Spinal cord (tissue), 10 donors: ENCODE data around the gene SATB1. TPM values are rescaled to one million over a fixed set of nuclear protein-coding genes. Genes with fewer than 3 reads are reported as not detected.

ENCODE experiments used
- DNase-seq, 6 donors: peaks; one replicate each; pipeline versions ENCODE4 v3.0.0 to v3.0.0-alpha.2; 2013 to 2015; ENCODE audit warnings: low spot score in 6 of 6, low read depth in 4 of 6
- H3K27ac ChIP-seq: one replicate; pipeline ENCODE4 v1.5.1; 2013; ENCODE audit warnings: low read depth, low read length, control low read depth
- H3K27me3 ChIP-seq: one replicate; pipeline ENCODE4 v1.6.1; 2013; ENCODE audit warnings: low read length; ENCODE audit not compliant: control insufficient read depth, insufficient read depth
- H3K36me3 ChIP-seq: one replicate; pipeline ENCODE4 v1.6.1; 2013; ENCODE audit warnings: low read length; ENCODE audit not compliant: control insufficient read depth, insufficient read depth
- H3K4me1 ChIP-seq: one replicate; pipeline ENCODE4 v1.6.1; 2013; ENCODE audit warnings: low read length; ENCODE audit not compliant: control insufficient read depth, insufficient read depth
- H3K4me3 ChIP-seq: one replicate; pipeline ENCODE4 v1.5.1; 2013; ENCODE audit warnings: low read depth, low read length, control low read depth
- H3K9me3 ChIP-seq: one replicate; pipeline ENCODE4 v1.6.1; 2013; ENCODE audit warnings: low read length; ENCODE audit not compliant: control insufficient read depth, insufficient read depth
- WGBS: methylation state at CpG from one replicate; pipeline ENCODE4 v1.1.5; 2013; ENCODE audit warnings: missing lambda C conversion rate; ENCODE audit not compliant: insufficient coverage; 5-methylcytosine and 5-hydroxymethylcytosine counted together
- polyA plus RNA-seq, 2 donors: library from polyadenylated mRNA; unstranded; fragments of 120-200 nt; gene quantifications; one replicate each; pipeline ENCODE4 v1.2.1, GENCODE V29; 2013; ENCODE audit not compliant: insufficient read length in 2 of 2
- total RNA-seq, 2 donors: library from RNA; depleted of rRNA in 1 of 2; stranded (reverse); fragments of 120-200 nt in 1 of 2; fragments of >200 nt in 1 of 2; gene quantifications; one replicate each; pipeline versions ENCODE4 v1.2.3 to v1.2.4, GENCODE V29; 2013 to 2014
- donor health status: healthy.

SATB1 gene
- total and polyA plus RNA-seq, 4 donors, result 41.4 to 96.9 (median 68.3) TPM

DNA sequence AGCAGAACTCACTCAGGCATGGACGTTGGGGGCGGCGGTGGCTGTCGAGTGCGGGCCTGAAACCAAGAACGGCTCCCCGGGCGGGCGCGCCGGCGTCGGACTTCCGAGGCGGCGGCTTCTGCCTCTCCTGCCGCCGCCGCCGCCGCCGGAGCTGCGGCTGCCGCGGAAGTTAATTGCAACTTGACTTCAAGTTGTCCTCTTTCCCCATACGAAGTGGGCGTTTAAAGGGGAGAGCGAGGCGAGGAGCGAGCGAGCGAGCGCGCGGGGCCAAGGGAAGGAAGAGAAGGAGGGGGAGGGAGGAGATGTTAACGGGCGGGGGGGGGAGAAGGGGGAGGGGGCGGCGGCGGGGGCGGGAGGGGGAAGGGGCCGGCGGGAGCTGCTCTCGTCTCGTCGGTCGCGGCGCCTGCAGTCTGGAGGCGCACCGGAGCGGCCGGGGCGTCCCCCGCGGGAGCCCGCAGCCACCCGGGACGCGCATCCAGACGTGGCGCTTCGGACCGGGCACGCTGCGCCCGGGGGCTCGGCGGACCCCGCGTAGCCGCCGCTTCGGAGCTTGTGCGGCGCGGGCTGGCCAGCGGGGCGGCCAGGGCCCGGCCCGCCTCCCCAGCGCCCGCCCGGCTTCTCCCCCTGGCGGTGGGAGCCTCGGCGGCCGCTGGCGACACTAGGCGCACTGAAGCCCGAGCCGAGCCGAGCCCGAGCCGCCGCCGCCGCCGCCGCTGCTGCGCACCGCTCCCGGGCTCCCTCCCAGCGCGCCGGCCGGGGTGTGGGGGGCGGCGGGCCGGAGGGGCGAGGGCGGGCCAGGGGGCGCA, 19.7 kb upstream of the SATB1 start:
- H3K27ac ChIP-seq, result peak overlapping the region; percentile 59
- peaks cover 15% of the 10 kb centered on the region for H3K27me3 ChIP-seq
- no peaks in the 10 kb centered on the region for H3K9me3 ChIP-seq
- no peaks in the 10 kb centered on the region for H3K36me3 ChIP-seq
- peak in 2 of 6 donors; percentile 83 to 89 for DNase-seq
- peaks cover 23% of the 10 kb centered on the region for H3K4me1 ChIP-seq
- peak overlapping the region; percentile 72 for H3K4me3 ChIP-seq
- WGBS, result 0% methylated on average over 95 of the region's 113 CpGs

DNA sequence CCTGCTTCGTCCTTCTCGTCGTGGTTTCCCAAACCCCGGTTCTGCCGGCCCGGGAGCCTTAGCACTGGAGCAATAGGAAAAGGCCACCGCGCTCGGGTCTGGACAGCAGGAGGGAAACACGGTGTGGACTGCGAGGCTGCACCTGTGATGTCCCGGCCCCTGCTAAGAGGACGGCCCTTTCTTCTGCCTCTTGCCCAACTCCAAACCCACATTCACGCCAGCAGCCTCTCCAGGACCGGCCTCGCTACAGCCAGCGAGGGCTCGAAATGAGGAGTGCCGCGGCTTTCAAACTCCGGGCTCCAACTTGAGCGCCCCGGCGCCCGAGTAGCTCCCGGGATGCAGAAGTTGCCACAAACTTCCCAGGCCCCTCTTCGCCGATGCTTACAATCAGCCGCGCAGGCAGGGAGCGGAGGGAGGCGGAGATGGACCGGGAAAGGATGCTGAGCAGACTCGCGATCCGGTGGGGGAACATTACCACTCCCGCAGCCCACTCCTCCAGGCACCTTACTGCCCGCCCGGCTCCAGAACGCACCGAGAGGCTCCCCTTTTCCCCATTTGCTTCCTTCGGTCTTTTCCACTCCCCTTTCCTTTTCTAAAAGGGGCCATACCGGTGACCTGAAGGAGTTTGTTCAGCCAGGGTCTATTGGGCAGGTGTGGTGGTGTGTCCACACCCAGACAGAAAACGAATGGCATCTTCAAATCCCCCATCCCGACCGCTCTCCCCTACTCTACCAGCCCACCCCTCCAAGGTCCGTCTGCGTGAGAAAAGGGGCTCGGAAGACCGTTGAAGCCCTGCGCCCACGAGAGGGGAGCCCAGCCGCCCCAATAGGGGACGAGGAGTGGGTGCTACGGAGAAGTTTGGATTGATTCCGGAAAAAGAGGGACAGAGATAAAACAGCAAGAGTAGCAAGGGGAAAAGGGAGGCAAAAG, 18.8 kb upstream of the SATB1 start:
- H3K4me3 ChIP-seq, result peak overlapping the region; percentile 72
- peaks cover 23% of the 10 kb centered on the region for H3K4me1 ChIP-seq
- WGBS, result under 1% methylated on average over 51 of the region's 56 CpGs
- H3K27ac ChIP-seq, result peak overlapping the region; percentile 59
- H3K27me3 ChIP-seq, result peaks cover 15% of the 10 kb centered on the region
- peak in 2 of 6 donors; percentile 51 to 54 for DNase-seq
- H3K9me3 ChIP-seq, result no peaks in the 10 kb centered on the region
- H3K36me3 ChIP-seq, result no peaks in the 10 kb centered on the region

DNA sequence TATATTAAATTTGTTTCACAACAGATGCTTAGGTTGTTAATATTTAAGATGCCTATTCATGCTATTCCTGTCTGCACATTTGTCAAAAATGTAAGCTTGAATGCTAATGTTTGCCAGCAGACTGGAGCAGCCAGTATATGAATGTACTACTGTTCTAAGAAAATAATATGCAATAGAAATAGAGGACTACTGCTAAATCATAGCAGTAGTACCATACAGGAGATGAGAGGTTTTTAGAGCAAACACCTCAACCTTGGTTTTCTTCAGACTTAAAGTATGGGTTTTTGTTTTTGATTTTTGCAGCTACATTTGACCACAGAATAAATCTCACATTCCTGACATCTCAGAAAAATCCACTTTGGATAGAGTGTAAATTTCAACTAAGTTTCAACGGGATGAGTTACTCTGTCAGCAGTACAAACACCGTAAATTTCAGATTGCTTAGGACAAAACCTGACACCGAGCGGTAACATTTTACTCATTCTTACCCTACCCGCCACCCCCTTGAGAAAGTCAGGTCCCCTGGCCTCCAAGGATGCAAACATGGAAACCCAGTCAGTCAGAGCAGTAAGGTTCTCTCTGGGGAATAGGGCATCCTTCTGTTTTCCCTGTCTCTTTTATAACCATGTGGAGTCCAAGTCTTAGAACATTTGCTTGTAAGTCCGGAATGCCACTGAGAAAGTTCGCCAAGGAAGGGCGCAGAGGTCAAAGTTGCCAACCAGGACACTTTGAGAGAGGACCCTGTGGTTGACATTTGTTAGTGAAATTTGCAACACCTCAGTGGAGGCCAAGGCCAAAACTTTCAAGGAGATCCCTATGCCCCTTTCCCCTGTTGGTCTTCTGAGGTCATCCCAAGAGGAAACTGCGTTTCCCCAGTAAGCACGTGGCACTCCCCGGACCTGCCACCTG, 17.9 kb upstream of the SATB1 start:
- Histone ChIP-seq H3K36me3 (no peaks in the 10 kb centered on the region), H3K9me3 (no peaks in the 10 kb centered on the region), H3K4me3 (peak overlapping the region; percentile 72), H3K27me3 (peaks cover 15% of the 10 kb centered on the region), H3K4me1 (peaks cover 23% of the 10 kb centered on the region), H3K27ac (no peak overlapping the region)
- 48% methylated on average over 10 of the region's 11 CpGs for WGBS
- peak in 1 of 6 donors; percentile 15 for DNase-seq

DNA sequence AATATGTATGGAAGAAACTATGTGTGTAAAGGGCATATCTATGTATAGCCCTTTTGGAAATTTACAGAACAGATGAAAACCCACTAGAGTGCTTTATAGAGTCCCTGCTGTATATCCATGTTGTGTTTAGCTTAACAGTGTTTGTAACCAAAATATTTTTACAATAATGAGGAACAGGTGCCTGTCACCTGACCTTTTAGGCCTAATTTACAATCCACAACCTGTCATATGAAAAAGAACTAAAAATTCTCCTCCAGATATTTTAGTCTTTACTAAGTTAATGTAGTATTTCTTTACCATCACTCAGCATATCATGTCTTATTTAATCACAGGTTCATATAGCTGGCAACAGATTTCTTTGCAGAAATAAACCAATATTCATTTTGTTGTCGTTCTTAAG, 16.4 kb upstream of the SATB1 start:
- no CpG with 5 or more reads among the region's 1 CpG for WGBS
- Histone ChIP-seq H3K9me3 (no peaks in the 10 kb centered on the region), H3K36me3 (no peaks in the 10 kb centered on the region), H3K27ac (no peak overlapping the region), H3K4me3 (no peak overlapping the region), H3K4me1 (peaks cover 23% of the 10 kb centered on the region), H3K27me3 (peaks cover 15% of the 10 kb centered on the region)
- no peak for DNase-seq

DNA sequence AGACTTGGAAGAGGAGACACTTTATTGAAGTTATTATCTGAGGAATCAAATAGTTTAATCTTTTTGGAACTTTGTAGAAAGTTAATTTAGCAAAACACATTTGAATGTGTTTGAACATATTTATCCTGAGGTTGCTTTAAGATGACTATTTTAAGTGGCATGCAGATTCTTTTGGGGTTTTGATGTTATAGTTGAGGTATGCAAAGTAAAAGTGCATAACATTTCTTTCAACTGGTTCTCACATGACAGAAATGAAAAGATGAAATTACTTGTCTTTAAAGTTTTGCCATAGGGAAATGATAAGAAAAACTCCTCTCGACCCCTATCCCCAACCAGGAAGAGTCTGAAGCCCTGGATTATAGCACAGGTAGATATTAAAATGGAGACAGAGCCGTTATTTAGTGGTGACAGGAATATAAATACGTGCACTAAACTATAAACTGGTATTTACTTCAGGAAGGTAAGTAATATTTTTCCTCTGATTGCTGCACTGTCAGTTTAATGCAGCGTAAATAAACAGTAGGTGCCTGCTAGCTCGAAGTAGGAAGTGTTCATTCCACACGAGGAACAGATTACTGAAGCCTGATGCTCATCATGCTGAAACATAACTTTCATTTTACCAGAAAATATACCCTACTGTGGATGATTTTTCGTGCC, 15.1 kb upstream of the SATB1 start:
- 20% methylated on average over 2 of the region's 7 CpGs for WGBS

DNA sequence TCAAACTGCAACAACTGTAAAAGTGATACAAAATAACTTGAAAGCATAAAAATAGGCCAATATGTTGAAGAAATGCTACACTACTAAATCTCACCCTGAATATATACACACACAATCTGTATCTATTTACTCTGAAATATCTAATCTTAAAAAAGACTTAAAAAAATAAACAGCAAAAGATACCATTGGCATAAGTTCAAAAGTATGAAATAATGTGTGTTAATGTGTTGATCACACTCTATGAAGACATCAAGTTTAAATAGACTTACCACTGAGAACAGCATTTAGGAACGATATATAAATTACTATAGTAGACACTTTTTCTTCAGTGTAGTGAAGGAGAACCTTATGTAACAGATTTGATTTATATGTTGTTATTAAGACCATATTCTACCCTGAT, 14.1 kb upstream of the SATB1 start:
- Histone ChIP-seq H3K36me3 (no peaks in the 10 kb centered on the region), H3K27me3 (peaks cover 14% of the 10 kb centered on the region), H3K4me1 (peaks cover 12% of the 10 kb centered on the region), H3K27ac (no peak overlapping the region), H3K4me3 (no peak overlapping the region), H3K9me3 (no peaks in the 10 kb centered on the region)
- no CpG with 5 or more reads among the region's 1 CpG for WGBS
- DNase-seq, result no peak

More for the DNA sequence above, 15.1 kb upstream of the SATB1 start:
- Histone ChIP-seq H3K4me1 (peaks cover 15% of the 10 kb centered on the region), H3K4me3 (no peak overlapping the region), H3K36me3 (no peaks in the 10 kb centered on the region), H3K27me3 (peaks cover 15% of the 10 kb centered on the region), H3K9me3 (no peaks in the 10 kb centered on the region), H3K27ac (no peak overlapping the region)
- DNase-seq, result peak in 1 of 6 donors; percentile 41

DNA sequence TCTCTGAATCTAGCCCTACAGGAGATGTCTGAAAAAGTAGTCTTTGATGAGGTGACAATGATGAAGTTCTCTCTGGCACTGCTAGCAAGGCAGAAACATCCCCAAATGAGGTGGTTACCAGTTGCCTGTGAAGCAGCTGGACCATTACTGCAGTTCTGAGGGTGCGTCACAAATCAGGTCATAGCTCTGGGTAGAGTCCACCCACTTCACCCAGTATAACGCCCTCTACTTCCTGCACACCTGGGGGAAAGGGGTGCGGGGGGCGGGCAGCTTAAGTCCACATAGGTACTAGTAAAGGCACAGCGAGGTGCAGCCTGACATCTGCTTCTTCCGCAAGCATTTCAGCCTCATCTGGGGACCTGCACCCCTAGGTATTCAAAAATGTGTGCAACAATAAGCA, 13.4 kb upstream of the SATB1 start:
- WGBS, result 86% methylated on average over 6 of the region's 6 CpGs
- no peak overlapping the region for H3K27ac ChIP-seq
- no peak overlapping the region for H3K4me3 ChIP-seq
- no peak for DNase-seq
- H3K27me3 ChIP-seq, result peaks cover 7% of the 10 kb centered on the region
- H3K4me1 ChIP-seq, result peaks cover 5% of the 10 kb centered on the region
- no peaks in the 10 kb centered on the region for H3K36me3 ChIP-seq
- H3K9me3 ChIP-seq, result no peaks in the 10 kb centered on the region

DNA sequence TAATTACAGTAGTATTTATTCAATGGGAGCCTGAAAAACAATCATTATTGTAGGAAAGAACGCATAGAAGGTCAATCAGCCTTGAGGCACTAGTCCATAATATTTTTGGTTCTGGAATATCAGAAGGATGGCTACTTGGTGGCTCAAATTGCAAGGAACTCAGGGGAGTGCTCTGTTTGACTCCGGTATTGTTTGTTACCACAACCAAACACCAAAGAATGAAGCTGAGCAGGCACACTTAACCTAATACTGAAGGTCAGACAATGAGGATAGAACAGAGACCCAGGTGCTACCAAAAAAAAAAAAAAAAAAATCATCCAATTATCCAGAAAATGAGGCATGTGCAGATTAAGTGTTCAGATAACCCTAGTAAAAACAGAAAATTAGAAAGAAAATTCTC, 11.1 kb upstream of the SATB1 start:
- WGBS, result no CpG with 5 or more reads among the region's 2 CpGs
- Histone ChIP-seq H3K27ac (no peak overlapping the region), H3K4me1 (no peaks in the 10 kb centered on the region), H3K9me3 (no peaks in the 10 kb centered on the region), H3K36me3 (no peaks in the 10 kb centered on the region), H3K4me3 (no peak overlapping the region), H3K27me3 (no peaks in the 10 kb centered on the region)
- DNase-seq, result no peak
